Bronchial epithelial cell (primary cell): Measurements from ENCODE around the gene C3orf18. TPM values are rescaled to one million over a fixed set of nuclear protein-coding genes. Genes with fewer than 3 reads are reported as not detected.

Source experiments
- DNase-seq: peaks from one replicate; pipeline ENCODE4 v3.0.0-alpha.2; 2010; ENCODE audit warnings: low read depth
- FAIRE-seq: peaks from 2 replicates; lab custom pipeline; 2011; peaks lifted over from hg19 to GRCh38; lab: Jason Lieb, UNC
- H3K27me3 ChIP-seq: 2 replicates; pipeline ENCODE4 v1.5.1; 2011; ENCODE audit warnings: low read length; ENCODE audit not compliant: control insufficient read depth, insufficient read depth
- H3K36me3 ChIP-seq: 2 replicates; pipeline ENCODE4 v1.5.1; 2011; ENCODE audit warnings: low read length; ENCODE audit not compliant: control insufficient read depth, insufficient read depth
- H3K4me3 ChIP-seq: 2 replicates; pipeline ENCODE4 v1.5.1; 2011; ENCODE audit warnings: mild to moderate bottlenecking, low read depth, low read length, control low read depth
- CTCF ChIP-seq: IDR thresholded peaks from 2 replicates; pipeline ENCODE4 v1.5.1; 2011; ENCODE audit warnings: mild to moderate bottlenecking, moderate library complexity, low read length, control low read depth, inconsistent platforms; ENCODE audit not compliant: insufficient read depth, severe bottlenecking
- total RNA-seq: library from RNA; depleted of rRNA; stranded (reverse); fragments of >200 nt; gene quantifications from 2 replicates; pipeline ENCODE4 v1.2.1, GENCODE V29; 2014

Gene C3orf18
- total RNA-seq, 1 donor from 2014 or later = 3.2 TPM

DNA sequence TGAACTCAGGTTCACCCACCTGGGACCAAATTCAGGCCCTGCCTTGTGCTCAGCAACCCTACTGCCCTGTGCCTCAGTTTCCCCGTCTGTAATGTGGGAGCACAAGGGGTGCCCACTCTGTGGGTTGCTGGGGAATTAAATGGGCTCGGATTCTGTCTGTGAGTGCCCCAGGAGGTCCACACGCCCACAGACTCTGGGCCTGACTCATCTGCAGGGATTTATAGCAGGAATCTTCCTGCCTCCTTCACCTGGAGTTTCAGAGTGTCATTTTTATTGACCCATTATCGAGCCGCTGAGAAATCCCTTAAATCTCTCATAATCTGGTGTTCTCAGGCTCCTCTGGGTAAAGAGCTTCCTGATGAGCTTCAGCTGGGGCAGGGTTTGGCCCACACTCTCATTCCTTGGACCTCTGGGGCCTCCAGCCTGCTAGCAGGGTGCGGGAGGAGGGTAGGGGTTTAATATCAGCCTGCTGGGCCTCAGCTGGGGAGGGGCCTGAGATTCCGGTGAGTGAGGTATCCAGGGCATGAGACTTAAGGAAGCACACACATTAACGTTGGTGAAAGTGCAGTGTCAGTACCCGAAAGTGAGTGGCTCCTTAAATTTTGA, 16.4 kb downstream of the C3orf18 start:
- DNase-seq = peak; percentile 17
- H3K36me3 ChIP-seq = no peaks in the 10 kb centered on the region
- no peaks in the 10 kb centered on the region for H3K27me3 ChIP-seq
- no peak overlapping the region for H3K4me3 ChIP-seq
- no peak for FAIRE-seq
- no peak for TF ChIP-seq CTCF

- FAIRE-seq (no peak), DNase-seq (peak; percentile 23)
- H3K36me3 ChIP-seq = no peaks in the 10 kb centered on the region
- H3K27me3 ChIP-seq = no peaks in the 10 kb centered on the region
- peak; percentile 81 for TF ChIP-seq CTCF
- H3K4me3 ChIP-seq = no peak overlapping the region
Observed at GRCh38 chr3:50550079-50550736, 17.3 kb downstream of the C3orf18 start.

DNA sequence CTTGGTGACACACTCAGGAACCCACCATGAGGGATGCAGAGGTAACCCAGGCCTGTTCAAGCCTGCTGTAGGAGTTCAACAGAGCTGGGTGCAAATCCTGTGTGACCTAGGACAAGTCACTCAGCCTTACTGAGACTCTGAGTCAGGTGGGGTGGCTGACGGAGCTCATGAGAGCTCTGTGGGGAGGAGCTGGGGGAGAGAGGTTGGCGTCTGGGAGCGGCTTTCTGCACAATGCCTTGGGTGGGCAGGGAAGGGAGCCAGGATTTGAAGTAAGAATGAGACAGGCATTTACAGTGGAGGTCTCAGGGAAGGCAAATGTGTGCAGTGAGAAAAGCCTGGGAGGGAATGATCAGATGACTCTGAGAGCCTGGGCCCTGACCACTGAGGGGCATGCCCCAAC, 18.3 kb downstream of the C3orf18 start:
- H3K27me3 ChIP-seq = no peaks in the 10 kb centered on the region
- no peak for DNase-seq
- TF ChIP-seq CTCF = no peak
- FAIRE-seq = no peak
- no peak overlapping the region for H3K4me3 ChIP-seq
- H3K36me3 ChIP-seq = no peaks in the 10 kb centered on the region

GRCh38 chr3:50545781-50546180, 21.8 kb downstream of the C3orf18 start:
- DNase-seq = no peak
- Histone ChIP-seq H3K4me3 (no peak overlapping the region), H3K36me3 (no peaks in the 10 kb centered on the region), H3K27me3 (no peaks in the 10 kb centered on the region)
- no peak for FAIRE-seq
- TF ChIP-seq CTCF = no peak

GRCh38 chr3:50542177-50543034, 25.1 kb downstream of the C3orf18 start:
- Histone ChIP-seq H3K27me3 (peaks cover 8% of the 10 kb centered on the region), H3K4me3 (no peak overlapping the region), H3K36me3 (no peaks in the 10 kb centered on the region)
- FAIRE-seq = peak; percentile 60
- TF ChIP-seq CTCF = peak; percentile 93
- DNase-seq = peak; percentile 52
